Cerebellar nuclear complex (tissue), 1 donor: Measurements from ENCODE around the gene PCNX2.

Experiments
- DNase-seq, 2 experiments: peaks; one replicate each; lab custom pipeline; 2025; lab: John Stamatoyannopoulos, UW

Gene PCNX2, protein sequence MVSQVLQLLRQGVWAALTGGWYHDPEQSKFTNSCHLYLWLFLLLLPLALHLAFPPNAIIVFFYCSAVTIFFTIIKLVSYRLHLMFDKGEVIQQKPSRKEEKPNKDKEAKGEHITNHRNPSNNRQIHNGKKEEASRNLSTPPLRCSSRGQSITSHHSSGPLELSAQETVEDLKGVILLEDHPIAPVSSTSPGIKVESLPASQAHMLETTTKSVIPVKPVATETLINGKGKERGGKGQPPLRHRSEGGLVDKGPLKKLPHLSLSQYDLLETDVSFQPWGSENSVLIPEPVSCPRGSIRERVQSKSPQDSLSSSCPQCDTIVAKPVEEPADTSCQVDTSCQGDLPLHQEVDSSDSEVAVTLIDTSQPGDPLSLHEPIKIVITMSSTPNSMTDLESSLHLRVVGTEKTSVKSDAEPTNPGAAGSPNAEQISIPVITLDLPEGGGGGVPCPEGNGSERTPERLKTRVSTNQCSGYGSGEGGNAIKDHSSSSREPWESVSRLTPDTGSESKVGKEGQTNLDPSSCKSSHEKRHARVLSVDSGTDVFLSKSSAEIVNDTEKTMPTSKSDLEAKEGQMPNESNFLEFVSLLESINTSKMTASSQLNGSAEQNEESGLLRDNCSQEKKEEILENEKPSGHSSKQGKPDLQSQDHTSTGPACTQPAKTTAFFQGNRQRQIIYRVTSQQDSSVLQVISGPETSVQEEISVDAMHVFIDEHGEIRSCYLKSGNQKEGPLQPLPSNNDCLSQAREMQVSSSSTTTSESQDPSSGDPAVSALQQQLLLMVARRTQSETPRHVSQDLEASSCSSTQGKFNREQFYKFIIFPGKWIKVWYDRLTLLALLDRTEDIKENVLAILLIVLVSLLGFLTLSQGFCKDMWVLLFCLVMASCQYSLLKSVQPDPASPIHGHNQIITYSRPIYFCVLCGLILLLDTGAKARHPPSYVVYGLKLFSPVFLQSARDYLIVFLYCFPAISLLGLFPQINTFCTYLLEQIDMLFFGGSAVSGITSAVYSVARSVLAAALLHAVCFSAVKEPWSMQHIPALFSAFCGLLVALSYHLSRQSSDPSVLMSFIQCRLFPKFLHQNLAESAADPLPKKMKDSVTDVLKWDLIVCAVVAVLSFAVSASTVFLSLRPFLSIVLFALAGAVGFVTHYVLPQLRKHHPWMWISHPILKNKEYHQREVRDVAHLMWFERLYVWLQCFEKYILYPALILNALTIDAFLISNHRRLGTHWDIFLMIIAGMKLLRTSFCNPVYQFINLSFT (N-terminal part only)

DNA sequence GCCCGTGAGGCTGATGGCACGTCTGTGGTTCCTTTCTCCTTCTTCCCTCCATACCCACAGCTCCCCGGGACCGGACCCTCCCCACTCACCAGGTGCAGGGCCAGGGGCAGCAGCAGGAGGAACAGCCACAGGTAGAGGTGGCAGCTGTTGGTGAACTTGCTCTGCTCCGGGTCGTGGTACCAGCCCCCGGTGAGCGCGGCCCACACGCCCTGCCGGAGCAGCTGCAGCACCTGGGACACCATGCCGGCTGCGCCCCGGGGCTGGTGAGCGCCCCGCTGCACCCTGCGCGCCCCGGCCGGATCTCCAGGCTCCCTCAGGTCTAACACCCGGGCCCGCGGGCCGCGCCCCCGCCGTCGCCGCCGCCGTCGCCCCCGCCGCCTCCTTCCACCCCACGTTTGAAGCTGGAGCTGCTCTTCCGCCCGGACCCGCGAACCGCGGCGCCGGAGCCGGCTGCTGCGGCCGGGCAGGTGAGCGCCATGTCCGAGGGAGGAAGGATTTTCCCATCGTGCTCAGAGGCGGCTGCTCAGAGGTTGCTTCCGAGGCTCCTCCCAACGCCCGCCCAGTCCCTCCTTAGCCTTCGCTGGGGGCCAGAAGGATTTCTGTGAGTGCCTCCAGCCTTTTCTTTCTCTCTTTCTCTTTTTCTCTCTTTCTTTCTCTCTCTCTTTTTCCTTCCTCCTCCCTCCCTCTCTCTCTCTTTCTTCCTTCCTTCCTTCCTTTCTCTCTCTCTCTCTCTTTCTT, at the start of gene PCNX2:
Gene PCNX2 (minus strand): TSS at position 489 of the 738 bp plus-strand sequence. CDS start 247 bp downstream, at position 242.
- peak in 1 of 2 experiments; percentile 6 for DNase-seq

DNA sequence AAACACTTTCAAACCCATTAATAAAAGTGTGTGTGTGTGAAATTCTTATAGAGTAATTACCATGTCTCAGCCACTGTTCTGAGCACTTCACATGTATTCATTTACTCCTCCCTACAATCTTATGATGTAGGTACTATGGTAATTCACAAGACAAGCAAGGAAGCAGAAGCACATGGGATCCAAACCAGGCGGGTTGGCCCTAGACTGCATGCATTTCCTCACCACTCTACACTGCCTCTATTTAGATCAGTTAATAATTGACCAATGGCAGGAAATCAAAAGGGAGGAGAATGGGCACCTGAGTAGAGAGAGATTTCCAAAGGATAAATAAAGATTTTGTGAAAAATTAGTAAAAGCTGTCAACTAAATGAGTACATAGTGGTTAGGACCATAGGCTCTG, 47.7 kb upstream of the PCNX2 start:
- no peak for DNase-seq

DNA sequence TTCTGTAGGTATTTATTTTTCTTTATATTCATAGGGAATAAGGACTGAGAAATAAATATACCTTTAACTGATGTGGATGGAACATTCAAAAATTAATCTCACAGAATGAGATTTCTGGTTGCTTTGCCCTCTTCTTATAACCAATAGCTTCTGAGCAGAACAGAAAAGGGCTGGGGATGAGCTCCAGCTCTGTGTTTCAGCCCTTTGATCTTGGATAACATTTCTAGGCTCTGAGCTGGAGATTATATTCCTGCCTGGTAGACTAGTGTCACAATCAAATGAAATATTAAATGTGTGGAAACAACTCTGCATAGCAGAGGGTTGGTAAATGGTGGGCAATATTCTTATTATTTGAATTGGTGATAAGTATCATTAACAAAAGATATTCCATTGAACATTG, 46.6 kb upstream of the PCNX2 start:
- DNase-seq, result no peak

DNA sequence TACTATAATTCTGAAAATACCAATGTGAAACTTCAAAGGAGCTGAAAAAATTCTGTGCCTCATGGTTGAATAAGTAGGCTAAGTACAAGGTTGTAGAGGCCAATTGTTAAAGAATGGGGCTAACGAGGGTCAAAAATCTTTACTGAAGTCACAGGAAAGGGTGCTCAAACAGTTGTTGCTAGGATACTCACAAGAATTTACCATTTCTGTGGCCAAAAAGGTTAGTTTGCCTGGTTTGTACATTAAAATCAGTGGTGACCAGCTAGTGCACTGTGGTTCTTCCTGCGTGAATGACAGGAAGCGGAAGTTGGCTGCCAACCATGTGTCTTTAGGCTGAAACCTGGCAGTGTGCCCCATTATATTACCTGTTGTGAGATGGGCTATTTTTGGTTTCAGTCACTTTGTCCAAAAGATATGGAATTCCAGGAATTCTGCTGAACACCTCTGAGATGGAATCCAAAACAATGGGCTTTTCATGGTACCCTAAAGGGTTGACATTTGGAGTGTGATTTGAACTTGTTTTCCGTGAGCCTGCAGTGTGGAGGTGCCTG, 45.5 kb upstream of the PCNX2 start:
- DNase-seq, result no peak

DNA sequence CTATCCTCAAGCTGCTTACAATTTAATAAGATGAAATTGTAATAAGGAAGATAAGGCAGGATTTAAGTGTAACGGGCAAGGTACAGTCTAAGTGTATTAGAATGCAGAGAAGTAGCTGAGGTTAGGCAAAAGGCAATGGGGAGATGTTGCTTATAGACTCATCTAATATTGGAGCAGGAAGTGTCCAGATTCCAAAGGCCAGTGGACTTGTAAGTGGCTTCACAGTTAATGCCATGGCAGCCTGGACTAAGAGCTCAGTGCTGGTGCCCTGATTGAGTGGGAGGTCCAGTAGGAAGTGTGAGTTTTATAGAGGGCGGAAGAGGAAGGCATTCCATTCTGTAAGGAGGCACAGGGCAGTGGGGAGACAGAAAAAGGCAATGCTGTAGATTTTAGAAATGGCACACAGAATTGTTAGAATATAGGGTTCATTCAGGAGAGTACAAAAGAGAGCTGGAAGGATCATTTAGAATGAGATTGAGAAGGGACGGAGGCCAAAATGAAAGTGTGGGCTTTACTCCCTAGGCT, 44.6 kb upstream of the PCNX2 start:
- no peak for DNase-seq

DNA sequence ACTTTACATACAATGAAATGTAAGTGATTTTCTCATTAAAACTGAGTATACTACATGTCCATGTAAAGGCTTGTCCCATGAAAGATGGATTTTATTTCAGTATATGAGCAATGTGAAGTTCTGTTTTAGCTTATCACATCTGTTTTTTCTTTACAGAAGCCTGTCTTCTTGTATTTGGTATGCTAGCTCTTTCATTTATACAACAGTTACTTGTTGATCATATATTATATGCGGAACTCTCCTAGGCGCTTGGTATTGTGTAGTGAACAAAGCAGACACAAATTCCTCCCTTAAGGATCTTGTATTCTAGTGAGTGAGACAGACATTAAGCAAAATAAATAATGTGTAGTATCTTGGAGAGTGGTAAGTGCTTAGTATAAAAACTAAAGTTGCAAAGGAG, 42.6 kb upstream of the PCNX2 start:
- no peak for DNase-seq

DNA sequence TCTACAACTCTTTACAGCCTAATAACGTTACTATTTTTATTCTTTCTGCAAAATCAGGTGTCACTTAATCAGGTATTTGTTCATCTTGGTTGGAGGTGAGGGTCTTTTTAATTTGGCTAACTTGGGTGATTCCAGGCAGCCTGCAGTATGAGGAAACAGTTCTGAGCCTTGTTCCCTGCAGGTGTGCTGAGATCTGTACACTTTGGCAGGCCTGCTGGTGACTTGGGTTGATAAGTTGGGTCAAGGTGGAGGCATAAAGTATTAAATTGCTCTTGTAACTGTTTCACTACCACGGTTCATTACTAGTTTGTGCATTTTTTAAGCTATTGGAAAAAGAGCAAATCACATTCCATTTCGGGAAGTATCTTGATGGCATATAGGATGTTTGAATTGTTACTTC, 42.0 kb upstream of the PCNX2 start:
- no peak for DNase-seq

DNA sequence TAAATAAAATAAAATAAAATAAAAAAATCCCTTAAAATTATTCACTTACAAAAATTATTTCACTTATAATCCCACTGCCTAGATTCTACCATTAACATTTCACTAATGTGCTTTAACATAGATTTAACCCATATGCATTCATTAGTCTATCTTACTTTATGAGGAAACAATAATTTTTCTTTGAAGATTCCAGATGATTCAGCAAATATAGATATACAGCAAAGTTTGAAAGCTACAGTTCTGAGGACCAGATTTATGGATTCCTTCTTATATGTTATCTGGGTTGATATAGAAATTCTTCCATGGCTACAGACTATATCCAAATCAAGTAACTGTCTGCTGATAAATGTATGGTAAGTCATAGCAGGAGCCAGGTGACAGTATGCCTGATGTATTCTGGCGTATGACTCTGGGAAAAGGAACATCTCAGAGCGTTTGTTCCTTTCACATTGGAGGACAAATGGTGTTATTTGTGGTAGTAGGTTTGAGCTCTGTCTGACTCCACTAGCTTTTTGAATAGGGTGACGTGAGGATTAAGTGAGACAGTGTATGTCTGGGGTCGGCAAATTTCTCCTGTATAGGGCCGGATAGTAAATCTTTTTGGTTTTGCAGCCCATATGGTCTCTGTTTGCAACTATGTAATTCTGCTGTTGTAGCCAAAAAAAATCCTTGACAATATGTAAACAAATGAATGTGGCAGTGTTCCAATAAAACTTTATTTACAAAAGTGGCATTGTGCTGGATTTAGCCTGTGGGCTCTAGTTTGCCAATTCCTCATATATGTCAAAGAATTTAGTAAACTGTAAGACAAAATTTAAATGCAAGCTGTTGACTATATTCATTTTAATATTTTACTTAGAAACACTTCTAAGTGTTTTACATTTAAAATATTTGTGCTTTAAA, 41.3 kb upstream of the PCNX2 start:
- no peak for DNase-seq

DNA sequence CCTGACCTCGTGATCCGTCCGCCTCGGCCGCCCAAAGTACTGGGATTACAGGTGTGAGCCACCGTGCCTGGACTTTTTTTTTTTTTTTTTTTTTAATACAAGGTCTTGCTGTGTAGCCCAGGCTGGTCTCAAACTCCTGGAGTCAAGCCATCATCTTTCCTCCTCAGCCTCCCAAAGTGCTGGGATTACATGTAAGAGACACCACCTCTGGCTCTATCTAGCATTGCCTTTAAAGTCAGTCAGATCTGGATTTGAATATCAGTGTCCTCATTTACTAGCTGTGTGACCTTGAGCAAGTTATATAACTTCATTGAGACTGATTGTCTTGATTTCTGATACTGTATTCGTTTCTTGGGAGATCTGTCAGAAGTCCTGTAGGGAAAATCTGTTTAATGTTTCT, 38.6 kb upstream of the PCNX2 start:
- no peak for DNase-seq

DNA sequence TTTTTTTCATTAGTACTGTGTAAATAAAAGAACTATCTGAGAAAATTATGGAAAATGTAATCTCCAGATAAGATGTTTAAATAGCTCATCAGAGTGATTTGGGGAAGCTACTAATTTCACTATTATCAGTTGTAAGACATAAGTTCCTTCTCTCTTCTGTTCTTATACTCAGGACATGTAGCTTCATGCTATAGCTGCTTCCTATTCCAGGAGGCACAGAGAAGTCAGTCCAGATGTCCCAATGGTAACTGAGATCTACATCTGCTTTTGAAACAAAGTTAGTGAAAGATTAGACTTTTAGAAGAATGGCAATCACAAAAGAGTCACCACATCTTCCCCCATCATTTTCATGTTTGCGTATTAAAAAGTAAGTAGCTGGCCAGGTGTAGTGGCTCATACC, 37.6 kb upstream of the PCNX2 start:
- DNase-seq, result no peak

DNA sequence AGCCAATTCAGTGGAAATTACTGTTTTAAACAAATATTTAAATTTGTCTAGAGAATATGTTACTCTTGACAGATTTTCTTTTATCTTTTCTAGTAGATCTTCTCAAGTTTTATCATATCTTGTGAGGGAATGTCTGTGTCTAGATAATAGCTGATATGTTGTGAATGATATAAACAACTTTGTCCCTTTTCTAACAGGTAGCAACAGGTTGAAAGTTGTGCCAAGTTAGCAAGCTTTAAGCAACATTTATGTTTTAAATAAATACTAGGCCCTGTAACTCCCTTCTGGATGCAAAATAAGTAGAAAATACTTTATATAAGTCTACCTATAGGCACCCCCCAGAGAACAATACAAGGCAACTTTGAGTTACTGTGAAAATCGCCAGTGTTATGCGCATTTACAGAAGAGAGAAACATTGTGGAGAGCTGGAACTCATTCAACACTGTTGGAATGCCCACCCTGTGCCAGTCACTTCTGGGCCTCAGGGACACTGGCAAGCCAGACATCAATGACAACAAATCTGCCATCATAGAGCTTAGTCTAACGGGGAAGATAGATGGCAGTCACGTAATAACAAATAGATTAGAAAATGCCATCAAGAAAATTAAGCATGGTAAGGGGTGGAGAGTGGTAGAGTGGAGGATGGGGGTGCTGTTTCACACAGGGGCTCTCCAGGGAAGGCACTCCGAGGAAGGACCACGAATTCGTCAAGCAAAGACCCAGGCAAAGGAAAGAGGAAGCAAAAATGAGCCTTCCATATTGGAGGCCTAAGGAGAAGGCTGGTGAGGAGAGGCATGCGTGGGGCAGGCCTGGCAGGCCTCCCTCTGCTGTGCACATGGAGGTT, 36.4 kb upstream of the PCNX2 start:
- no peak for DNase-seq

DNA sequence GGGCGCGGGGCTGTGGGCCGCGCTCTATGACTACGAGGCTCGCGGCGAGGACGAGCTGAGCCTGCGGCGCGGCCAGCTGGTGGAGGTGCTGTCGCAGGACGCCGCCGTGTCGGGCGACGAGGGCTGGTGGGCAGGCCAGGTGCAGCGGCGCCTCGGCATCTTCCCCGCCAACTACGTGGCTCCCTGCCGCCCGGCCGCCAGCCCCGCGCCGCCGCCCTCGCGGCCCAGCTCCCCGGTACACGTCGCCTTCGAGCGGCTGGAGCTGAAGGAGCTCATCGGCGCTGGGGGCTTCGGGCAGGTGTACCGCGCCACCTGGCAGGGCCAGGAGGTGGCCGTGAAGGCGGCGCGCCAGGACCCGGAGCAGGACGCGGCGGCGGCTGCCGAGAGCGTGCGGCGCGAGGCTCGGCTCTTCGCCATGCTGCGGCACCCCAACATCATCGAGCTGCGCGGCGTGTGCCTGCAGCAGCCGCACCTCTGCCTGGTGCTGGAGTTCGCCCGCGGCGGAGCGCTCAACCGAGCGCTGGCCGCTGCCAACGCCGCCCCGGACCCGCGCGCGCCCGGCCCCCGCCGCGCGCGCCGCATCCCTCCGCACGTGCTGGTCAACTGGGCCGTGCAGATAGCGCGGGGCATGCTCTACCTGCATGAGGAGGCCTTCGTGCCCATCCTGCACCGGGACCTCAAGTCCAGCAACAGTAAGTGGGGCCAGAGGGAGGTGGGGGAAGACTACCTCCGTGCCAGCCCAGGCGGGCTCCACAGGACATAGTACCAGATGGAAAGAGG, 32.8 kb upstream of the PCNX2 start:
- DNase-seq, result no peak

DNA sequence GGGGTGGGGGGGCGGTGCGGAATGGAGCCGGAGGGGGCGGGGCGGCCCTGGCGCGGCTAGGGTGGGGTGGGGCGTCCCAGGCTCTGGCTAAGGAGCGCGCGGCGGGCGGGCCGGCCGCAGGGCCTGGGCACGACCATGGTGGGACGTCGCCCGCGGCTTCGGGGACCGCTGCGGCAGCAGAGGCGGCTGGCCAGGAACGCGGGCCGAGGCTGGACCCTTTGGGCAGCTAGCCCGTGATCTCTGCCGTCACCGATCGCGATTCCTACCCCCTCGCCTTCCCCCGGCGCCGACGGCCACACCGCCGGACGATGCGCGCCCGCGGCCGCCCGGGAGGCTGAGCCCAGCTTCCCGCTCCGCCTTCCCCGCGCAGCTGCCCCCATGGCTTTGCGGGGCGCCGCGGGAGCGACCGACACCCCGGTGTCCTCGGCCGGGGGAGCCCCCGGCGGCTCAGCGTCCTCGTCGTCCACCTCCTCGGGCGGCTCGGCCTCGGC, 32.2 kb upstream of the PCNX2 start, which contains the start of gene MAP3K21:
Gene MAP3K21 (plus strand): TSS at position 74 of the 491 bp plus-strand sequence. CDS start 305 bp downstream, at position 379.
- no peak for DNase-seq

DNA sequence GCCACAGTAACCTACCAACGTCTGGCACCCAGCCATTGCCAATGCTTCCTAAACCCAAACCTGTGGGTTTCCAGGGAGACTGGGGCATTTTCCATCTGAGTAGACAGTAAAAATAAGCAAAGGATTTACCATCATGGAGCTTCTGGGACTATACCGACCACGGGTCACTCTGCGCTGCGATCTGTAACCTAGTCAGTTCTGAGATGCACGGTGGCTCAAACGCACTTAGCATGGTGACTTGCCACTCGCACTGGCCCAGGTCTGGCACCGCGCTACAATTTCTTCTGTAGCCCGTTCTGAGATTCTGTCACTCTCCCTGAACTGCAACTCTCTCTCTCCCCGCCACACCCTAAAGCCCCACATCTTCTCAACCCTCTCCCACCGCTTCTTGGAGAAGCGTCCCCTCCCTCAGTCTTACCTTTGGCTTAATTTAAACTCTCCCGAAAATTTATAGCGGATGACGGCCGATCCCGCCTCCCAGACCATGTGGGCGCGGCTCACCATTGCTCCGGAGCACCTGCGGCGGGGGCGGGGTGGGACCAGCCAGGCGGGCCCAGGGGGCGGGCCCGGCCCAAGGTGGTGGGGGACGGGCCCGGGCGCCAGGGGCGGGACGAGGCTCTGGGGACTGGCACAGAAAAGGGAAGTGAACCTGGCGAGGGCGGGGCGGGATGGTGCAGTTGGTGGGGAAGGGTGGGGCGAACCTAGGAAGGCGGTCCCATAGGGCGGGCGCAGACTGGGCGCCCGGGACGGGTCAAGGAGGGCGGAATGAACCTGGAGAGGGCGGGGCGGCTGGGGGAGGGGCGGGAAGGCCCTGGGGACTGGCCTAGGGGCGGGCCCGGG, 31.5 kb upstream of the PCNX2 start:
- DNase-seq, result peak in 1 of 2 experiments; percentile 15

DNA sequence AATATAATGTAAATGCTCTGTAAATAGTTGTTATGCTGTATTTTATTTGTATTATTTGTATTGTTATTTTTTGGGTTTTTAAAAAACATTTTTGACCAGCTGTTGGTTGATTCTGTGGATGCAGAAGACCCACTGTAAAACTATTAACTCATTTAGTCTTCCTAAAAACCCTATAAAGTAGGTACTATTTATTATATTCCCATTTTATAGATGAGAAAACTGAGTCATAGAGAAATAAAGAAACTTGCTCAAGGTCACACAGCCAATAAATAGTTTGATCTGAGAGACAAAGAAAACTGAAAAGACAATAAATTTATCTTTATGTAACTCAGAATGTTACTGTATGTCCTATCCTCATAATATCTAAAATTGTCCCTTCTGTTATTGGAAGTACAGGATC, 30.8 kb upstream of the PCNX2 start:
- DNase-seq, result no peak

DNA sequence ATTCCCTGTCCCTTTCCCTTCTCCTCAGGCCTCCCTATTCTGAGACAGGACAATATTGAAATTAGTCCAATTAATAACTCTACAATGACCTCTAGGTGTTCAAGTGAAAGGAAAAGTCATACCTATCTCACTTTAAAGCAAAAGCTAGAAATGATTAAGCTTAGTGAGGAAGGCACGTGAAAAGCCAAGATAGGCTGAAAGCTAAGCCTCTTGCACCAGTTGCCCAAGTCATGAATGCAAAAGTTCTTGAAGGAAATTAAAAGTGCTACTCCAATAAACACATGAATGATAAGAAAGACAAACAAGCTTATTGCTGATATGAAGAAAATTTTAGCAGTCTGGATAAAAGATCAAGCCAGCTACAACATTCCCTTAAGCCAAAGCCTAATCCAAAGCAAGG, 28.2 kb upstream of the PCNX2 start:
- no peak for DNase-seq

DNA sequence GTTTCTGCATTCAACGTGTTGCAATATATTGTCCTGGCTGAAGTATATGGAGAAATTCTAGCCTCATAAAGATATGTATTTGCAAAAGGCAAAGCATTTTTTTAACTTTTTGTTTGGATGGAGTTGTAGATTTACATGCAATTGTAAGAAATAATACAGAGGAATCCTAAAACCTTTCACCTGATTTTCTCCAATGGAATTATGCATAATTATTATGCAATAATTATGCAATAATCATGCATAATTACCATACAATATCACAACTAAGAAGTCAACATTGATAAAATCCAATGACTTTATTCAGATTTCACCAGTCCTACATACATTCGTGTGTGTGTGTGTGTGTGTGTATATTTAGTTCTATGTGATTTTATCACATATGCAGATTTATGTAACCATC, 24.5 kb upstream of the PCNX2 start:
- no peak for DNase-seq
